Astrocyte (in vitro differentiated cells and primary cell): ENCODE results near the gene RWDD2A. TPM values are rescaled to one million over a fixed set of nuclear protein-coding genes. Genes with fewer than 3 reads are reported as not detected.

Source experiments
- DNase-seq: peaks from one replicate; pipeline ENCODE4 v3.0.0-alpha.2; 2010; ENCODE audit warnings: low read depth
- FAIRE-seq: peaks from 2 replicates; lab custom pipeline; 2011; peaks lifted over from hg19 to GRCh38; lab: Jason Lieb, UNC
- H2AFZ ChIP-seq: 2 replicates; pipeline ENCODE4 v1.6.0; 2012; ENCODE audit warnings: low read depth, low read length, inconsistent platforms
- H3K27ac ChIP-seq: 2 replicates; pipeline ENCODE4 v1.5.1; 2011; ENCODE audit warnings: low read depth, low read length, inconsistent platforms
- H3K27me3 ChIP-seq: 2 replicates; pipeline ENCODE4 v1.6.0; 2011; ENCODE audit warnings: low read length, inconsistent platforms; ENCODE audit not compliant: insufficient read depth
- H3K36me3 ChIP-seq: 2 replicates; pipeline ENCODE4 v1.5.1; 2011; ENCODE audit warnings: low read length, inconsistent platforms; ENCODE audit not compliant: insufficient read depth
- H3K4me1 ChIP-seq: 2 replicates; pipeline ENCODE4 v1.5.1; 2011; ENCODE audit warnings: low read length, inconsistent platforms; ENCODE audit not compliant: insufficient read depth
- H3K4me2 ChIP-seq: 2 replicates; pipeline ENCODE4 v1.6.0; 2012; ENCODE audit warnings: low read length, inconsistent platforms
- H3K4me3 ChIP-seq: 2 replicates; pipeline ENCODE4 v1.5.1; 2011; ENCODE audit warnings: low read depth, mild to moderate bottlenecking, low read length, inconsistent platforms; ENCODE audit not compliant: insufficient read depth
- H3K79me2 ChIP-seq: 2 replicates; pipeline ENCODE4 v1.6.0; 2012; ENCODE audit warnings: mild to moderate bottlenecking, low read length, inconsistent platforms; ENCODE audit not compliant: insufficient read depth
- H3K9ac ChIP-seq: 2 replicates; pipeline ENCODE4 v1.6.0; 2012; ENCODE audit warnings: mild to moderate bottlenecking, low read length, inconsistent platforms
- H3K9me3 ChIP-seq: 2 replicates; pipeline ENCODE4 v1.5.1; 2012; ENCODE audit warnings: low read depth, mild to moderate bottlenecking, low read length, inconsistent platforms; ENCODE audit not compliant: insufficient read depth
- H4K20me1 ChIP-seq: 2 replicates; pipeline ENCODE4 v1.6.0; 2012; ENCODE audit warnings: low read length, inconsistent platforms; ENCODE audit not compliant: insufficient read depth
- H3K27ac Mint-ChIP-seq: one replicate; pipeline ENCODE4 v1.8.0; 2021; ENCODE audit warnings: mild to moderate bottlenecking, mixed read lengths; ENCODE audit not compliant: unreplicated experiment
- H3K27me3 Mint-ChIP-seq: one replicate; pipeline ENCODE4 v1.8.0; 2021; ENCODE audit warnings: low read depth, mixed read lengths; ENCODE audit not compliant: unreplicated experiment
- H3K36me3 Mint-ChIP-seq: one replicate; pipeline ENCODE4 v1.8.0; 2021; ENCODE audit warnings: low read depth, mixed read lengths; ENCODE audit not compliant: unreplicated experiment
- H3K4me1 Mint-ChIP-seq: one replicate; pipeline ENCODE4 v1.8.0; 2021; ENCODE audit warnings: low read depth, mixed read lengths; ENCODE audit not compliant: unreplicated experiment
- H3K4me3 Mint-ChIP-seq: one replicate; pipeline ENCODE4 v1.8.0; 2021; ENCODE audit warnings: mild to moderate bottlenecking, moderate library complexity, mixed read lengths; ENCODE audit not compliant: unreplicated experiment
- H3K9me3 Mint-ChIP-seq: one replicate; pipeline ENCODE4 v1.8.0; 2021; ENCODE audit warnings: mild to moderate bottlenecking, mixed read lengths; ENCODE audit not compliant: unreplicated experiment
- CTCF ChIP-seq: IDR thresholded peaks from 2 replicates; pipeline ENCODE4 v1.5.1; 2011; ENCODE audit warnings: low read depth, mild to moderate bottlenecking, inconsistent platforms, low read length, moderate library complexity; ENCODE audit not compliant: insufficient read depth
- EZH2 ChIP-seq: IDR thresholded peaks from 2 replicates; pipeline ENCODE4 v1.6.1; 2012; ENCODE audit warnings: mild to moderate bottlenecking, low read length, inconsistent platforms; ENCODE audit not compliant: insufficient read depth
- total RNA-seq: library from RNA; stranded (reverse); gene quantifications from 2 replicates; pipeline ENCODE4 v1.2.1, GENCODE V29; 2021

The RWDD2A gene
- total RNA-seq, 1 donor from 2014 or later, result 4.9 TPM

GRCh38 chr6:83198486-83199172 lies 5.5 kb downstream of the RWDD2A start:
- Histone ChIP-seq H3K4me2 (peak overlapping the region; percentile 74), H3K79me2 (peaks cover 2% of the 10 kb centered on the region), H3K36me3 (peaks cover 9% of the 10 kb centered on the region), H3K9ac (no peak overlapping the region), H3K4me1 (peaks cover 28% of the 10 kb centered on the region), H3K27ac (peak overlapping the region; percentile 44), H3K9me3 (no peaks in the 10 kb centered on the region), H2AFZ (no peak overlapping the region), H3K4me3 (no peak overlapping the region), H4K20me1 (peaks cover 8% of the 10 kb centered on the region), H3K27me3 (no peaks in the 10 kb centered on the region)
- peak overlapping the region; percentile 56 for H3K27ac Mint-ChIP-seq
- no peak overlapping the region for H3K4me3 Mint-ChIP-seq
- H3K4me1 Mint-ChIP-seq, result peaks cover 35% of the 10 kb centered on the region
- H3K9me3 Mint-ChIP-seq, result no peaks in the 10 kb centered on the region
- H3K36me3 Mint-ChIP-seq, result peaks cover 10% of the 10 kb centered on the region
- TF ChIP-seq EZH2, result no peak
- TF ChIP-seq CTCF, result no peak
- no peaks in the 10 kb centered on the region for H3K27me3 Mint-ChIP-seq
- peak; percentile 47 for DNase-seq
- peak; percentile 13 for FAIRE-seq

- Histone ChIP-seq H3K9ac (no peak overlapping the region), H3K4me2 (peak overlapping the region; percentile 74), H3K4me3 (no peak overlapping the region), H3K79me2 (peaks cover under 1% of the 10 kb centered on the region), H3K9me3 (no peaks in the 10 kb centered on the region), H2AFZ (no peak overlapping the region), H3K4me1 (peaks cover 23% of the 10 kb centered on the region), H3K27ac (peak overlapping the region; percentile 44), H3K27me3 (no peaks in the 10 kb centered on the region), H4K20me1 (peaks cover 5% of the 10 kb centered on the region), H3K36me3 (peaks cover 9% of the 10 kb centered on the region)
- DNase-seq, result peak; percentile 8
- no peak for FAIRE-seq
- no peak overlapping the region for H3K27ac Mint-ChIP-seq
- no peak for TF ChIP-seq EZH2
- TF ChIP-seq CTCF, result no peak
- H3K9me3 Mint-ChIP-seq, result no peaks in the 10 kb centered on the region
- H3K27me3 Mint-ChIP-seq, result no peaks in the 10 kb centered on the region
- H3K4me1 Mint-ChIP-seq, result peaks cover 32% of the 10 kb centered on the region
- no peak overlapping the region for H3K4me3 Mint-ChIP-seq
- H3K36me3 Mint-ChIP-seq, result peaks cover 8% of the 10 kb centered on the region
Observed at GRCh38 chr6:83199173-83199862, 6.2 kb downstream of the RWDD2A start.
